Measurements from ENCODE around the gene SOX6. TPM values are rescaled to one million over a fixed set of nuclear protein-coding genes. Genes with fewer than 3 reads are reported as not detected.

Gene SOX6
- total and polyA plus RNA-seq, 2 of the 13 experiments (the other 11 are each of a cell fraction or from before 2014, with no cell fraction given): 2.6 to 11.2 TPM

- TF ChIP-seq ATF4 (CRISPR knock-in tag; IDR thresholded peaks at IDR 0.05): no peak
- no peak for TF ChIP-seq DNMT1 (CRISPR knock-in tag; IDR thresholded peaks at IDR 0.05)
- TF ChIP-seq ZNF740 (CRISPR knock-in tag; IDR thresholded peaks at IDR 0.05): no peak
- no peak for TF ChIP-seq ZFP36L1 (CRISPR knock-in tag; IDR thresholded peaks at IDR 0.05)
- no peak for TF ChIP-seq RFX1 (IDR thresholded peaks at IDR 0.05)
- no peak for TF ChIP-seq KAT2B (IDR thresholded peaks at IDR 0.05; ENCODE audit: borderline replicate concordance, low read depth, low read length)
- no peak for TF ChIP-seq ZKSCAN8 (CRISPR knock-in tag; IDR thresholded peaks at IDR 0.05; ENCODE audit: borderline replicate concordance)
- no peak for TF ChIP-seq PHF5A (CRISPR knock-in tag; IDR thresholded peaks at IDR 0.05; ENCODE audit: low read depth, unreplicated experiment)
- TF ChIP-seq ZNF577 (CRISPR knock-in tag; IDR thresholded peaks at IDR 0.05; ENCODE audit: borderline replicate concordance, low read depth): no peak
- no peak for TF ChIP-seq RERE (CRISPR knock-in tag; IDR thresholded peaks at IDR 0.05; ENCODE audit: low read depth)
- TF ChIP-seq MTA1 (CRISPR knock-in tag; IDR thresholded peaks at IDR 0.05; ENCODE audit: borderline replicate concordance): no peak
- no peak for TF ChIP-seq ZNF619 (CRISPR knock-in tag; IDR thresholded peaks at IDR 0.05)
- TF ChIP-seq ZNF883 (CRISPR knock-in tag; IDR thresholded peaks at IDR 0.05; ENCODE audit: not compliant biosample characterization): no peak
- TF ChIP-seq ZBTB7B (CRISPR knock-in tag; IDR thresholded peaks at IDR 0.05): no peak
Measured at GRCh38 chr11:16395601-16396000, 39.3 kb upstream of the SOX6 start (continued).
